HL-60/S4 treated with retinoic acid at 250 ng/mL for 4 days and 3 days (cell line): Measurements from ENCODE around the gene SPEM2.

Source experiments
- in situ Hi-C: fragments of 300-500 bp; cut with MboI; formaldehyde crosslinking; loops from 2 replicates; pipeline ENCODE4 v1.7.0; 2022; ENCODE audit warnings: low sequenced_read_pairs

Gene SPEM2

DNA sequence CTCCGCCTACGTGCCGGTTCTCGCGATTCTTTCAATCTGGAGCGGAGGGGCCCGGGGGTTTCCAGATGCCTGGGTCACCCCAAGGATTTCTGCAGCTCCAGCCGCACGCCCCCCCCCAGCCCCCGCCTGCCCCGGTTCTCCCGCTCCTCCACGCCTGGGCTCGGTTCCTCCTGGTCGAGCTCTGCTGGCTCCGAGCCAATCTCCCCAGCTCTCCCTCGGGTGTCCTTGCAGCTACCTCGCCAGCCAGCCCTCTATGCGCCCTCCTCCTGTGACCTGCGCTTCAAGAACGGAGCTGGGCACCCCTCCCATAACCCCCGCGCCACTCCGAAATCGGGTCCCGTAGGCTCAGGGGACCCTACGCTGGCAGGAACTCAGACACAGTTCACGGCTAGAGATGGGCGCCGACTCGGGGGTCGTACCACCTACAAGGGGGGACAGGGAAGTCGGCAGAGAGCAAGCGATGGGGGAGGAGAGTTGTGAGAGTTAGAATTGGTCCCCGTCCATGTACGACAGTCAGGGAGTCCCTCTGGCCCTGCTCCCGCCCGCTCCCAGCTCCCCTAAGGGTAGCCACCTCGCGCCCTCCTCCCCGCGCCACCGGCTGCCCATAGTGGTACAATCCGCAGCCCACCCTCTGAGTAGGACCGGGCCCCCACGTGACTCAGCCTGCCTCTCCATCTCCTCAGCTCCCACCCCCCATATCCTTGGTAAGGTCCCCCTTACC is 14.9 kb downstream of the SPEM2 start:
- in situ Hi-C loops = no loop called here

GRCh38 chr17:7440834-7441195 is 15.4 kb downstream of the SPEM2 start:
- in situ Hi-C loops = no loop called here

GRCh38 chr17:7441266-7441665 is 15.8 kb downstream of the SPEM2 start:
- in situ Hi-C loops = no loop called here

- in situ Hi-C loops = no loop called here
Observed at GRCh38 chr17:7442142-7442541, 16.7 kb downstream of the SPEM2 start.

DNA sequence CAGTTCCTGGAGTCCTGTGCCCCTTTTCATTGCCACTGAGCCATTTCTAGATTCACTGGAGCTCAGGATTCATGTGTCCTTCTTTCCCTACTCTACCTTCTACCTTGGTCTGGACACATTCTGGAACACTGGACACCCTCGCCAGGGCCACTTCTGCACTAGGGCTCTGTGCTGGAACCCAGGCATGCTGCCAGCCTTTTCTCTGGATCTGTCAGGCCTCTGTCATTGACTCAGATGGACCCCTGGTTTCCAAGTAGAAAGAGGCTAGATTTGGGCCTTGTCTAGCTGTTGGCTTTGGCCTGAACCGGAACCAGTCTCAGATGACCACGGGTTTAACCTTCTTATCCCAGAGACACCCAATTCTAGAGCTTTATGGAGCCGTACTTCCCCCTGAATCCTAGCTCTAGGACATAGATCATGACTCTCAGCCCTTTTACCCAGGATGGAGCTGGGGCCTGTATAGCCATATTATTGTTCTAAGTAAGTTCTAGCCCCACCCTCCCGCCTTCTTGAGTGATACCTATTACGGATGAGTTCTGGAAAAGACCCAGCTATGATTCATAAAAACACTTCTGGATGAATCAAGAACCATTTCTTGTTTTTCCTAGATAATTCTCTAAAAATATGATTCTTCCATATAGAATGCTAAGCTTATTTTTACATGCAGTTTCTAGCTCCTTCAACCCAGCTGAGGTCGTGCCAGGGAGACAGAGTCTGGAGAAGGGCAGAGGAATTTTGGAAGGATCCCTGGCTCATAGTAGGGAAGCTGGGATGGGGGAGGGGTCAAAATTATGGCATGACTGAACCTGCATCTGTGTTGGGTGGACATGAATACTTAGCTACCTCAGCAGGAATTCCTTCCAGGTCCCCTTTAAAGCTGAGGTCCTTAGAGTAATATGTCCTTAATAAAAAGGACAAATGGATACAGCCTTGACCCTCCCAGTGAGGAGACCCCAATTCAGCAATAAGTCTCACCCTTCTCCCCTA is 18.4 kb downstream of the SPEM2 start:
- in situ Hi-C loops = no loop called here

- in situ Hi-C loops = no loop called here
Observed at GRCh38 chr17:7444682-7445618, 19.5 kb downstream of the SPEM2 start, which contains the start of gene CHRNB1. CHRNB1 (plus strand) TSS chr17:7445061; CDS start chr17:7445128, 67 bp downstream.

- in situ Hi-C loops = no loop called here
Observed at GRCh38 chr17:7445619-7445968, 20.2 kb downstream of the SPEM2 start.

GRCh38 chr17:7448461-7448860 is 23.0 kb downstream of the SPEM2 start:
- in situ Hi-C loops = no loop called here

GRCh38 chr17:7459961-7460545 is 34.6 kb downstream of the SPEM2 start:
- in situ Hi-C loops = no loop called here

DNA sequence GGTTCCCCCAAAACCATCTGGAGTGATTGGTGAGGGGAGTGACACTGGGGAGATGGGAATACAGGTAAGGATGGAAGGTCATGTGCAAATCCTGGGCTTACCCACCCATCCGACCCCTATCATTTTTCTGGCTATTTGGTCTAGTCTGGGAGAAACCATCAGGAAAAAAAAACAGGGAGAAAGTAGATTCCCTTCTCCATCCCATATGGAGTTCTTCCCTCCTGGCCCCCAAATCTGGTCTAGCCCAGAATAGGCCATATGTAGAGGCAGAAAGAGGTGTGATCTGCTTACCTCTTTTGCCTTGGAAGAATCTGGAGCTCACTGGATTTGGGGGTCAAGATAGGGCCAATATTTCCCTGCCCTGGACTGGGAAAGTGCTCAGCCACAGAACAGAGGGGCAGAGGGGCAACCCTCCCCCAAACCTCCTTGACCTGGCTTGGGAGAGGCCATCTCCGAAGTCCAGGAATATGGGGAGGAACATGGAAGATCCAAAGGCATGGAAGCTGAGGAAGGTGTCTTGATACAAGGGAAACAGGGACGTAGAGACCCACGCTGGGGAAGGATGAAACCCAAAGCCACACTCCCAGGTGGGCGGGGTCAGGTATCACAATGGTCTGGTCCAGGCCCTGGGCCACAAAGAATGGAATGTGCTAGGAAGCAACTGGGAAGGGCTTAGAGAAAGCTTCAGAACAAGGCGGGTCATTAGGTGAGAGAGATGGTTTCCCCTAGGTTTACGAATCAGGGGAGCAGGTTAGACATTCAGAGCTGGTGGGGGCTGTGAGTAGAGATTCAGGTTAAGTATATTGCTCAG is 35.6 kb downstream of the SPEM2 start:
- in situ Hi-C loops = no loop called here

DNA sequence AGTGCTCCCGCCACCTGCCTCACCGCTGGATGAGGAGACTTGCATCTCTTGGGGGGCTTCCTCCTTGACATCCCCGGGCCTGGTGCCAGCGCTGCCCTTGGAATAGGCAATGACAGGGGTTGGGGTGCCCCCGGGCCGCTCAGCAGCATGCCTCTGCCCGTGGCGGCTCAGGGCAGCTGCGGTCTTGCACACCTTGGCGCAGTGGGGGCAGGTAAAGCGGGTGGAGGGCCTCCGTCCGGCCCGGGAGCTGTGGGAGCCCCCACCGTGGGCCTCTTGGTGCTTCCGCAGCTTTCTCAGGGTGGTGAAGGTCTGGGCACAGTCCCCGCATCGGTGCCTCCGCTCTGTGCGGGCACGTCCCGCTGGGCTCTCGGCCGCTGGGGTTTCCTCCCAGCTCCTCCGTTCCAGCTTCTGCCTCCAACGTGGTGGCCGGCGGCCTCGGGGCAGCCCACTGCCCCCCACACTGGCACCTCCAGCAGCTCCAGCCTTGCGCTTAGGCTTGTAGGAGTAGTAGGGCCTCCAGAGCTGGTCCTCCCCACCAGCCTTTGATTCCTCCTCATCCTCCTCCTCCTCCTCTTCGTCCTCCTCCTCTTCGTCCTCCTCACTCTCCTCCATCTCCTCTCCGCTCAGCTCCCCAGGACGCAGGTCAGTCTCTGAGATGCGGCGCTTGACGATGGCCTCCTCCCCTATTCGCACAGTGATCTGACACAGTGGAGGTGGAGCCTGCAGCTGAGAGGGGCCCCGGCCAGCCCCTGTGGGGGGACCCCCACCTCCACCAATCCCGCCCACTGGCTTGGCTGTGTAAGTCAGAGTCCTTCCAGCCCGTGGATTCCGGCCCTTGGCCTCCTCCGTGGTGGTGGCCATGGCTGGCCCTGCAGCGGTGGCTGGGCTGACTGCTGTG is 37.3 kb downstream of the SPEM2 start:
- in situ Hi-C loops = no loop called here

DNA sequence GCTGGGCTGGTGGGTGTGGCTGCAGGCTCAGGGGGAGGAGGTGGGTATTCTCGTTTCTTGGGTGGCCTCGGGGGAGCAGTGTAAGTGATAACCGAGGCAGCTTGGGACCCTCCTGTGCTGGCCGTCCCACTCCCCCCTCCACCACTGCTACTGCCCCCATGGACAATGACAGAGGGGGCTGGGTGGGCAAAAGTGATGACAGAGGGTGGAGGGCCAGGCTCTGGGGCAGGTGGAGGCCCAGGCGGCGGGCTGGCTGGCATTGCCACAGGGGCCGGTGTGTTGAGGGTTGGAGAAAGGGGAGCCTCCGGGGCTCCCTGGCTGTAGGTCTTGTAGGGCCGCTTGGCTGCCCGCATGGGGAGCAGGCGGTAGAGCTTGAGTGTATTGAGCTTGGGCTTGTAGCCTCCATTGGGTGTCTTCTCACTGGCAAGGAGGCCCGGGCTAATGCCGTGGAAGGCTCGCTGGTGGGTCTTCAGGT is 38.0 kb downstream of the SPEM2 start:
- in situ Hi-C loops = no loop called here

- in situ Hi-C loops = no loop called here
Observed at GRCh38 chr17:7464081-7464480, 38.7 kb downstream of the SPEM2 start.

DNA sequence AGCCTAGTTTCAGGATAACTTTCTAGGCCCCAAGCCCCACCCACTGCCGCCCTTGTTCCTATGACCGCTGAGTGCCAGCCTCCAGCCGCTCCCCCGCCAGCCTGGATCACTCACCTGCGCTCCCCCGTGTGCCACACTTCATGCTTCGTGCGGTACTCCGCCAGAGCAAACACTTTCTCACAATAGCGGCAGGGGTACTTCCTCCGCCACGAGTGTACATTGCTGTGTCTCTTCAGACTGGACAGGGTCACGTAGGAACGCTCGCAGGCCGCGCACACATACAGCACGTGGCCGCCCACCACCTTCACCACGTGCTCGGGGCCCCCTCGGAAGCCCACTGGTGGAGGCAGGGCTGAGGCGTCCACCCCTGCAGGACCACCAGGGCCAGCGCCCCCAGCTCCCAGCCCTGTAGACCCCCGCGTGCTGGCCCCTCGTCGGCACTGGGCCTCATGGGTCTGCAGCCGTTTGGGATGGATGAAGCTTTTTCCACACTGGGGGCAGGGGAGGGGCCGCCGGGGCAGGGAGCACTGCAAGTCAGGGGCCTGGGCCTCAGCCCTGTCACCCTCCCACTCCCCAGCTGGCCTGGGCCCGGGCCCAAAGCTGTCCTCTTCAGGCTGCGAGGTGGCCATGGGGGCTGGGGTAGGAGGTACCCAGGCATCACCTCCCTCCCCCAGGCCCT is 40.3 kb downstream of the SPEM2 start:
- in situ Hi-C loops = no loop called here

- in situ Hi-C loops = no loop called here
Observed at GRCh38 chr17:7466318-7466638, 40.9 kb downstream of the SPEM2 start.

DNA sequence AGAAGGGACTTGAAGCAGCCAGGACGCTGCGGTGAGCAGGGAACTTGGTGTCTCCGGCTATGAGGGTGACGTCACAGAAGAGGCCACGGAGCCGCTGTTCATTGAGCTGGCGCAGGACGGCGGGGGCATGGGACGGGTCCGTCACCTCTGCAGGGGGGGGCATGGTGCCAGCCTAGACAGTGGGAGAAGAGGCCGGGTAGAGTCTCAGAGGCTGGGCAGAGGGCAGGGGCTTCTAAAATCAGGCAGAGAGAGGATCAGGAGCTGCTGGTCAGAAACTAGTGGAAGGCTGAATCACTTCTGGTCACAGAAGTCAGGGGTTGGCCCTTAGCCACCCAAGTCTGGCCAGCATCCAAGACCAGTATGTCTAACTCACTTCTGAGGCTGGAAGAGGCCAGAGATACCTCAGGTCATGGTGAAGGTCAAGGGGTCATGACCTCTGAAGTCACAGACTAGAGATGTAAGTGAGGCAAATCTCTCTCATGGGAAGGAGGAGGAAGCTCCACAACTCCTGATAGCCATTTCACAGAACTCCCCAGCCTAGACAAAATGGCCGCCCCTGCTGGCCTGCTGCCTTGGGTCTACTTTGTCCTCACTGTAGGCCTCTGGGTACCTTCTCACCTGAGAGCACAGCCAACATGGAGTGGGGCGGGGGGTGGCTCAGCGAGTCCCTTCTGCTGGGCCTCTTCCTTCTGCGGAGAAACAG is 41.4 kb downstream of the SPEM2 start:
- in situ Hi-C loops = no loop called here

- in situ Hi-C loops = no loop called here
Observed at GRCh38 chr17:7467498-7467897, 42.1 kb downstream of the SPEM2 start.

DNA sequence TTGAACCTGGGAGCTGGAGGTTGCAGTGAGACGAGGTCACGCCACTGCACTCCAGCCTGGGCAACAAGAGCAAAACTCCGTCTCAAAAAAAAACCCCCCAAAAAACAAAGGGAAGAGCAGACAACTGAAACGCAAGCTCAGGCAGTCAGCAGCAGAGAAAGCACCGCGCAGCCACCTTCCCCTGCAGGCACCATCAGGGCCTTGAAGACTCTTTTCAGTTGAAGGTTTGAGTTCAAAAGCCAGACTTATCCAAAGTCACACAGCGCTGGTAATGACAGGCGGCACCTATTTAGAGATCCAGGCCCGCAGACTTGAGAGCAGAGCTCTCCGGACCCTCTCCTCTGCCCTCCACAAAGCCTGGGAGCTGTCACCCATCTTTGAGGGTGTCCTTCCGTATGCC is 42.9 kb downstream of the SPEM2 start:
- in situ Hi-C loops = no loop called here
